Osteoblast (primary cell): ENCODE data around the gene GRK3. TPM values are rescaled to one million over a fixed set of nuclear protein-coding genes. Genes with fewer than 3 reads are reported as not detected.

Experiments used
- DNase-seq: peaks from one replicate; pipeline ENCODE4 v3.0.0; 2011; ENCODE audit warnings: low spot score, mixed read lengths; ENCODE audit not compliant: insufficient read length; ENCODE audit errors: missing footprints
- H2AFZ ChIP-seq: 2 replicates; pipeline ENCODE4 v1.6.0; 2011; ENCODE audit warnings: mild to moderate bottlenecking, low read length
- H3K27ac ChIP-seq: 2 replicates; pipeline ENCODE4 v1.5.1; 2011; ENCODE audit warnings: mild to moderate bottlenecking, low read depth, low read length, moderate library complexity
- H3K27me3 ChIP-seq: 2 replicates; pipeline ENCODE4 v1.6.0; 2012; ENCODE audit warnings: mild to moderate bottlenecking, control low read depth, inconsistent platforms, low read length, moderate library complexity; ENCODE audit not compliant: insufficient read depth
- H3K36me3 ChIP-seq: 2 replicates; pipeline ENCODE4 v1.5.1; 2011; ENCODE audit warnings: mild to moderate bottlenecking, low read length, control low read depth, moderate library complexity; ENCODE audit not compliant: insufficient read depth
- H3K4me1 ChIP-seq: 2 replicates; pipeline ENCODE4 v1.5.1; 2011; ENCODE audit warnings: mild to moderate bottlenecking, low read length, control low read depth, moderate library complexity; ENCODE audit not compliant: insufficient read depth
- H3K4me2 ChIP-seq: 2 replicates; pipeline ENCODE4 v1.6.0; 2011; ENCODE audit warnings: mild to moderate bottlenecking, low read length; ENCODE audit not compliant: insufficient read depth
- H3K4me3 ChIP-seq: fragments of 200-600 bp; sonication (generic); 3 replicates; pipeline ENCODE4 v1.5.1; 2012; ENCODE audit warnings: mild to moderate bottlenecking, low read length, inconsistent platforms; ENCODE audit not compliant: insufficient read depth
- H3K79me2 ChIP-seq: 2 replicates; pipeline ENCODE4 v1.6.0; 2012; ENCODE audit warnings: mild to moderate bottlenecking, low read length, control low read depth, inconsistent platforms; ENCODE audit not compliant: insufficient read depth
- H3K9me3 ChIP-seq: 2 replicates; pipeline ENCODE4 v1.5.1; 2011; ENCODE audit warnings: low read depth, low read length, control low read depth
- H4K20me1 ChIP-seq: 2 replicates; pipeline ENCODE4 v1.6.0; 2012; ENCODE audit warnings: mild to moderate bottlenecking, low read length, control low read depth; ENCODE audit not compliant: insufficient read depth
- total RNA-seq: library from RNA; depleted of rRNA; stranded (reverse); fragments of >200 nt; gene quantifications from 2 replicates; pipeline ENCODE4 v1.2.3, GENCODE V29; 2012
- TF ChIP-seq, protein P1 (sequence below): IDR thresholded peaks from 2 replicates; pipeline ENCODE4 v1.5.1; 2011; ENCODE audit warnings: mild to moderate bottlenecking, low read depth, low read length, moderate library complexity; ENCODE audit errors: extremely low read depth

The GRK3 gene
- total RNA-seq, 1 donor, result 1.8 TPM

DNA sequence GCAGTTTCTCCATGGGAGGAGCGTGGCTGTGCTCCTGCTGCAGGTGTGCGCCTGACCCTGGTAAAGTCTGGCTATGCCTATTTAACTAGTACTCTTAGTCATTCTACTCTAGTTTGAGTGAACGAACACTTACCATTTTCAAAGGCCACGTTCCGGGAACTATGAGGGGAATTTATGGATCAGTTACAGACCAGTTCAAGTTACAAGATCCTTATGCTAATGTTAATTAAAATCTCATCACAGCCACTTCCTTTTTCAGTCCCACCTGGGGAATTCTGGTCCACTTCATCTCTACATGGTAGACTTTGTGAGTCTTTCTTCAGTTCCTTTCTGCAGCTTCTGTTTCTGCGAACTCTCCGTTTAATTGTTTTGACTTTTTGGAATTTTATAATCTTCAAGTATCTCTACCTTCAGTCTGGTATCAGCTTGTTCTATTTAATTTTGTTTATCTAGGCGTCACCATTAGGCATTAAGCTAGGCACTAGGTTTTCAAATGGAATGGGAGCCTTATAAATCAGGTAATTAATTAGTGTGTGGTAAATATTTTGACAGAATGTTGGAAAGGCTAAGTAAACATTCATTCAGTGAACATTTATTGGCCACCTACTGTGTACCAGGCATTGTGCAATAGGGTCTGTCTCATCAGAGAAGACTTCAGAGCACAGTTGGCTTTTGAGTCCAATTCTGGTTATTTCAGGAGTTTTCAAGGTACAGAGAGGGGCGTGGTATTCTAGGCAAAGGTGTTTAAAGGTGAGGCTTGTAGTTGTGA lies 78.9 kb downstream of the GRK3 start:
- no peak overlapping the region for H3K27ac ChIP-seq

DNA sequence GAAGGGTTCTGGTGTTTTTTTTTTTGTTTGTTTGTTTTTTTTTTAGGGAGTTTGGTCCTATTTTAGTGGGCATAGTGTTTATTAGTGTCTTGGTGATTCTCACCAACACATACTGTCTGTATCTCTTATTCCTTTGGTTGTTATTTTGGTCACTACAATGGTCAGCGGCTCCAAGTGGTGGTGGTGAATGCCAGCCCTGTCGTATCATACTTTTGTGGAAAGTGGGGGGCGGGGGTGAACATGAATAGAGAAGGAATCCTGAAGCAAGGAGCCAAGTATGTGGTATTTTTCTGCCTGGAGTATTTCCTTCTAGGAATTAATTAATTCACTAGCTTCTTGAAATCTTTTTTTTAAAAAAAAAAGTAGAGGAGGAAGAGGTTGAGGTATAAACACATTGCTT lies 79.6 kb downstream of the GRK3 start:
- no peak overlapping the region for H3K27ac ChIP-seq
- TF ChIP-seq, protein P1, sequence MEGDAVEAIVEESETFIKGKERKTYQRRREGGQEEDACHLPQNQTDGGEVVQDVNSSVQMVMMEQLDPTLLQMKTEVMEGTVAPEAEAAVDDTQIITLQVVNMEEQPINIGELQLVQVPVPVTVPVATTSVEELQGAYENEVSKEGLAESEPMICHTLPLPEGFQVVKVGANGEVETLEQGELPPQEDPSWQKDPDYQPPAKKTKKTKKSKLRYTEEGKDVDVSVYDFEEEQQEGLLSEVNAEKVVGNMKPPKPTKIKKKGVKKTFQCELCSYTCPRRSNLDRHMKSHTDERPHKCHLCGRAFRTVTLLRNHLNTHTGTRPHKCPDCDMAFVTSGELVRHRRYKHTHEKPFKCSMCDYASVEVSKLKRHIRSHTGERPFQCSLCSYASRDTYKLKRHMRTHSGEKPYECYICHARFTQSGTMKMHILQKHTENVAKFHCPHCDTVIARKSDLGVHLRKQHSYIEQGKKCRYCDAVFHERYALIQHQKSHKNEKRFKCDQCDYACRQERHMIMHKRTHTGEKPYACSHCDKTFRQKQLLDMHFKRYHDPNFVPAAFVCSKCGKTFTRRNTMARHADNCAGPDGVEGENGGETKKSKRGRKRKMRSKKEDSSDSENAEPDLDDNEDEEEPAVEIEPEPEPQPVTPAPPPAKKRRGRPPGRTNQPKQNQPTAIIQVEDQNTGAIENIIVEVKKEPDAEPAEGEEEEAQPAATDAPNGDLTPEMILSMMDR, result no peak

More for the DNA sequence above, 78.9 kb downstream of the GRK3 start:
- Histone ChIP-seq H3K4me2 (peak overlapping the region; percentile 27), H3K4me3 (no peak overlapping the region), H3K36me3 (no peaks in the 10 kb centered on the region), H3K4me1 (peaks cover 31% of the 10 kb centered on the region), H4K20me1 (no peaks in the 10 kb centered on the region), H3K27me3 (no peaks in the 10 kb centered on the region), H2AFZ (no peak overlapping the region), H3K9me3 (no peaks in the 10 kb centered on the region), H3K79me2 (no peaks in the 10 kb centered on the region)
- no peak for DNase-seq
- TF ChIP-seq, protein P1, result no peak

DNA sequence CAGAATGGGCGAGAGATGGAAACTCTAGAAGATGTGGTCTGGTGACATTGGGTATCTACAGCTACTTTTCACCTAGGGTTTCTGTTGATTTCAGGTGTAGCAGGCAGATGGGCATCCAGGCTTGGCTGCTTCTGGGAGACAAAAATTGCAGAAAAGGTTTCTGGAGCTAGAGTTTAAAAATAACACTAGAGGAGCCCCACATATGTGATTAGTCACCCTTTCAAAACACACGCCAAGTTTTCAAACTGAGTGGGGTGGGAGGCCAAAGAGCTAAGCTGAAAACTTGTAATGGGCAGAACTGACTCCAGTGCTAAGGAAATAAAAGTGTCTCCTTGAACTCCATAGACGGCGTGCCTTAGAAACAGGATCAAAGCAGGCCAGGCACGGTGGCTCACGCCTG lies 80.8 kb downstream of the GRK3 start:
- Histone ChIP-seq H3K27me3 (no peaks in the 10 kb centered on the region), H3K4me3 (no peak overlapping the region), H3K27ac (peak overlapping the region; percentile 63), H3K4me2 (peak overlapping the region; percentile 62), H4K20me1 (no peaks in the 10 kb centered on the region), H3K4me1 (peaks cover 31% of the 10 kb centered on the region), H3K36me3 (no peaks in the 10 kb centered on the region), H3K79me2 (no peaks in the 10 kb centered on the region), H3K9me3 (no peaks in the 10 kb centered on the region), H2AFZ (no peak overlapping the region)
- DNase-seq, result peak; percentile 61
- TF ChIP-seq, protein P1, result no peak

More for the DNA sequence above, 79.6 kb downstream of the GRK3 start:
- no peaks in the 10 kb centered on the region for H3K9me3 ChIP-seq
- no peaks in the 10 kb centered on the region for H4K20me1 ChIP-seq
- H3K4me2 ChIP-seq, result peak overlapping the region; percentile 27
- peaks cover 31% of the 10 kb centered on the region for H3K4me1 ChIP-seq
- H2AFZ ChIP-seq, result no peak overlapping the region
- no peak overlapping the region for H3K4me3 ChIP-seq
- H3K36me3 ChIP-seq, result no peaks in the 10 kb centered on the region
- peak; percentile 64 for DNase-seq
- H3K79me2 ChIP-seq, result no peaks in the 10 kb centered on the region
- H3K27me3 ChIP-seq, result no peaks in the 10 kb centered on the region

DNA sequence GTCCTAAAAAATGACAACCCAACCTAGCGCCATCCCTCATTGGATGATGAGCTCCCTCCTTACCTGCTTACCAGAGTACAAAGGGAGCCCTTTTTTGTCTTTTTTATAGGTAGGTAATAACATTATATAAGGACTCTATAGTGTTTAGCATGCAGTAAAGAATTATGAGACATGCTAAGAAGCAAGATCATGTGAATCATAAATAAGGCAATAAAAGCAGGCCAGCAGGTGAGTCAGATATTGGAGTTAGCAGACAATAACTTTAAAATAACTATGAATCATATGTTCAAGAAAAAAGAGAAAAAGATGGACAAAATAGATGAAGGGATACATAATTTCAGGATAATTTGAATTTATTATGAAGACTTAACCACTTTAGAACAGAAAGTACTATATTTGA lies 81.5 kb downstream of the GRK3 start:
- no peak overlapping the region for H3K4me2 ChIP-seq
- no peaks in the 10 kb centered on the region for H4K20me1 ChIP-seq
- H3K4me3 ChIP-seq, result no peak overlapping the region
- H3K36me3 ChIP-seq, result no peaks in the 10 kb centered on the region
- DNase-seq, result peak; percentile 57
- no peaks in the 10 kb centered on the region for H3K27me3 ChIP-seq
- no peaks in the 10 kb centered on the region for H3K9me3 ChIP-seq
- peak overlapping the region; percentile 63 for H3K27ac ChIP-seq
- H3K4me1 ChIP-seq, result peaks cover 31% of the 10 kb centered on the region
- no peaks in the 10 kb centered on the region for H3K79me2 ChIP-seq
- TF ChIP-seq, protein P1, result no peak
- H2AFZ ChIP-seq, result no peak overlapping the region
